Subcutaneous abdominal adipose tissue (tissue), 5 donors: ENCODE measurements around the gene ALG1L2.
"Not testable (repeated sequence)": the region's sequence is repeated elsewhere in the genome, so short reads cannot be mapped to it uniquely, and the experiment has no call there.

ENCODE experiments used
- H3K27ac ChIP-seq: one replicate; pipeline ENCODE4 v1.7.0; 2013; ENCODE audit warnings: low read depth, mild to moderate bottlenecking, inconsistent platforms, low read length, moderate library complexity
- H3K27me3 ChIP-seq, 5 donors: one replicate each; pipeline ENCODE4 v1.7.0; 2013; ENCODE audit warnings: low read length in 5 of 5, inconsistent platforms in 1 of 5; ENCODE audit not compliant: control insufficient read depth in 5 of 5, insufficient read depth in 4 of 5
- H3K36me3 ChIP-seq, 5 donors: one replicate each; pipeline ENCODE4 v1.7.0; 2013; ENCODE audit warnings: low read length in 5 of 5; ENCODE audit not compliant: control insufficient read depth in 5 of 5, insufficient read depth in 5 of 5
- H3K4me1 ChIP-seq, 5 donors: one replicate each; pipeline ENCODE4 v1.7.0; 2013; ENCODE audit warnings: low read length in 5 of 5, mild to moderate bottlenecking in 3 of 5, moderate library complexity in 1 of 5; ENCODE audit not compliant: control insufficient read depth in 5 of 5, insufficient read depth in 5 of 5
- H3K4me3 ChIP-seq, 5 donors: one replicate each; pipeline ENCODE4 v1.7.0; 2013; ENCODE audit warnings: low read length in 5 of 5, low read depth in 1 of 5
- H3K9ac ChIP-seq, 5 donors: one replicate each; pipeline ENCODE4 v1.7.0; 2013; ENCODE audit warnings: low read length in 5 of 5, mild to moderate bottlenecking in 4 of 5, moderate library complexity in 3 of 5
- H3K9me3 ChIP-seq, 5 donors: one replicate each; pipeline ENCODE4 v1.7.0; 2013; ENCODE audit warnings: low read length in 5 of 5; ENCODE audit not compliant: control insufficient read depth in 5 of 5
- donor health status: healthy.
- donor health status: healthy.
- donor health status: healthy.
- donor health status: healthy.
- donor health status: healthy.

The ALG1L2 gene

GRCh38 chr3:130081351-130081881 lies at the start of gene ALG1L2:
ALG1L2 (plus strand) TSS chr3:130081831; CDS start chr3:130082017, 186 bp downstream.
- Histone ChIP-seq H3K4me3 (no peak within 1 kb of the TSS), H3K9me3 (no peaks in the 10 kb centered on the region), H3K4me1 (peaks cover 0 to 6% (median 0%) of the 10 kb centered on the region in 5 donors), H3K27ac (no peak within 1 kb of the TSS), H3K36me3 (no peaks in the 10 kb centered on the region), H3K9ac (no peak within 1 kb of the TSS), H3K27me3 (no peaks in the 10 kb centered on the region)

GRCh38 chr3:130037126-130037815 lies 44.4 kb upstream of the ALG1L2 start:
- not testable (repeated sequence) for H3K9me3 ChIP-seq, H3K27me3 ChIP-seq, H3K4me1 ChIP-seq, H3K27ac ChIP-seq, H3K9ac ChIP-seq, H3K4me3 ChIP-seq, H3K36me3 ChIP-seq

GRCh38 chr3:130042736-130043135 lies 38.9 kb upstream of the ALG1L2 start:
- not testable (repeated sequence) for H3K4me1 ChIP-seq, H3K27ac ChIP-seq, H3K9me3 ChIP-seq, H3K4me3 ChIP-seq, H3K27me3 ChIP-seq, H3K36me3 ChIP-seq, H3K9ac ChIP-seq

DNA sequence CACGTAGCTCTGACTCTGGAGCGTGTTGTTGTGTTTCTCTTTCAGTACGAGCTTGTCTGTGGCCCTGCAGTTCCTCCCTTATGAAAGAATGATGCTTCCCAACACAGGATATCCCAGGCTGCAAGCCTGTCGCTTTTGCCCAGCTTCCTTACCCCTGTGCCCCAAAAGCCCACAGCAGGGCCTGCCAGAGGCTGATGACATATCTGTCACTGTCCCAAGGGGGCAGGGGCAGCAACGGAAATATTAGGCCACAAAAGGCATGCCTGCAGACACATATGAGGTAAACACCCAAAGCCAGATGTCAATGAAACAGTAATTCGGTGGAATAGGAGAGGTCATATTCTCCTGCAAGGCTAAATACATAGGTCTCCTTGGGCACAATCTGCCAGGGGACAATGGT lies 38.0 kb upstream of the ALG1L2 start:
- not testable (repeated sequence) for H3K27me3 ChIP-seq, H3K36me3 ChIP-seq, H3K9me3 ChIP-seq, H3K9ac ChIP-seq, H3K27ac ChIP-seq, H3K4me3 ChIP-seq, H3K4me1 ChIP-seq

- no peak overlapping the region for H3K4me3 ChIP-seq
- peaks cover 0 to 2% (median 0%) of the 10 kb centered on the region in 5 donors for H3K4me1 ChIP-seq
- no peak overlapping the region for H3K27ac ChIP-seq
- no peak overlapping the region for H3K9ac ChIP-seq
- no peaks in the 10 kb centered on the region for H3K27me3 ChIP-seq
- H3K9me3 ChIP-seq = no peaks in the 10 kb centered on the region
- no peaks in the 10 kb centered on the region for H3K36me3 ChIP-seq
Observed at GRCh38 chr3:130044370-130044769, 37.3 kb upstream of the ALG1L2 start.

DNA sequence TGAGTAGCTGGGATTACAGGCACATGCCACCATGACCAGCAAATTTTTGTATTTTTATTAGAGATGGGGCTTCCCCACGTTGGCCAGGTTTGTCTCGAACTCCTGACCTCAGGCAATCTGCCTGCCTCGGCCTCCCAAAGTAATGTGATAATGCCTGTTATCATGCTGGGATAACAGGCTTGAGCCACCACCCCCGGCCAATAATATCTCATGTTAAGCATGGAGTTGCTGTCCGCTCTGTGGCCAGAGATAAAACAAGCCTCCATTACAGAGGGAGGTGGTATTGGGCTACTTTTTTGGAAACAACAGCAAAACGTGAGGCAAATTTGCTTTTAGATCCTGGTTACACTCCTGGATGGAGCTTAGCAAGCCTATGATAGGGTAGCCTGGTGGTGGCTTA lies 32.9 kb upstream of the ALG1L2 start:
- H3K27ac ChIP-seq = no peak overlapping the region
- no peaks in the 10 kb centered on the region for H3K27me3 ChIP-seq
- H3K9ac ChIP-seq = no peak overlapping the region
- H3K4me3 ChIP-seq = no peak overlapping the region
- H3K36me3 ChIP-seq = no peaks in the 10 kb centered on the region
- H3K9me3 ChIP-seq = no peaks in the 10 kb centered on the region
- H3K4me1 ChIP-seq = peaks cover 0 to 2% (median 0%) of the 10 kb centered on the region in 5 donors

DNA sequence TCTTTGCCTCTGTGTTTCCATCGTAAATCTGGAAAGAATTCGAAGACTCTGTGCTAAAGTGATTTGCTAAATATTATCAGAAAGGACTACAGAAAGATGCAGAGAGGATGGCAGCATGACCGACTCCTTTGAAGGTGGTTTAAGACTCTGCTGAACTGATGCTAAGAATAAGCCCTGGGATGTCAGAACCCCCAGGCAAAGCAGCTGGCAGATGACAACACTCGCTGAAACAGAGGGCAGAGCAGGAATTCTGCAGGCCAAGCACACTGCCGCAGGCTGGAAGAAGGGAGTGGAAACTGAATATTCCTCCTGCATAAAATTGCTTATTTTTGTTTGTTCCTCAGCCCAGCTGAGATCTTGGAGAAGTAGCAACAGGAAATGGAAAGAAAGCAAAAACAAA lies 29.3 kb upstream of the ALG1L2 start:
- not testable (repeated sequence) for H3K27me3 ChIP-seq, H3K36me3 ChIP-seq, H3K4me1 ChIP-seq, H3K9me3 ChIP-seq, H3K27ac ChIP-seq, H3K4me3 ChIP-seq, H3K9ac ChIP-seq

DNA sequence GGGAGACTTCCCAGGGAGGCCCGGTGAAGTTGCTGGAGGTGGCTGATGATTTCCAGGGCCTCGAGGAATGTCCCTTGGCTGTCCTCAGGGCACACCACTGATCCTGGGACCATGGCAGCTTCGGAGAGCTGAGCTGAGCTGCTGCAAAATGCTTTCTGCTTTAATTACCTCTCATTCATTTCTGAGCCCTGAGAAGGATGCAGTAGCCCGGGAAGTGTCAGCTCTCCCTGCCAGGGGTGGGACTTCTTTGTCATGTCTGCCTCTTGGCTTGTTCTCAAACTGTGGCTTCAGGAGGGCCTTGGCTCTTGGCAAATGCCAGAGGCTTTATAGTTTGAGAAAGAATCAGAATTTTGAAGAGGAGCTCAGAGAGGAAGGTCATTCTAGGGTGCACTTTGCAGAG lies 28.7 kb upstream of the ALG1L2 start:
- not testable (repeated sequence) for H3K9me3 ChIP-seq, H3K36me3 ChIP-seq, H3K27ac ChIP-seq, H3K4me1 ChIP-seq, H3K4me3 ChIP-seq, H3K9ac ChIP-seq, H3K27me3 ChIP-seq

DNA sequence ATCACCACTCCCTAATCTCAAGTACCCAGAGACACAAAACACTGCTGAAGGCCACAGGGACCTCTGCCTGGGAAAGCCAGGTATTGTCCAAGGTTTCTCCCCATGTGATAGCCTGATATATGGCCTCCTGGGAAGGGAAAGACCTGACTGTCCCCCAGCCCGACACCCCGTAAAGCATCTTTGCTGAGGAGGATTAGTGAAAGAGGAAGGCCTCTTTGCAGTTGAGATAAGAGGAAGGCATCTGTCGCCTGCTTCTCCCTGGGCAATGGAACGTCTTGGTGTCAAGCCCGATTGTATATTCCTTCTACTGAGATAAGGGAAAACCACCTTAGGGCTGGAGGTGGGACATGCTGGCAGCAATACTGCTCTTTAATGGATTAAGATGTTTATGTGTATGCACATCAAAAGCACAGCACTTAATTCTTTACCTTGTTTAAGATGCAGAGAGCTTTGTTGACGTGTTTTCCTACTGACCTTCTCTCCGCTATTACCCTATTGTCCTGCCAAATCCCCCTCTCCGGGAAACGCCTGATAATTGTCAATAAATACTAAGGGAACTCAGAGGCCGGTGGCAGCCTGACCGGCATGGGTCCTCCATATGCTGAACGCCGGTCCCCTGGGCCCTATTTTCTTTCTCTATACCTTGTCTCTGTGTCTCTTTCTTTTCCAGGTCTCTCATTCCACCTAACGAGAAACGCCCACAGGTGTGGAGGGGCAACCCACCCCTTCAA lies 23.9 kb upstream of the ALG1L2 start:
- H3K4me3 ChIP-seq, H3K9ac ChIP-seq, H3K27ac ChIP-seq, H3K9me3 ChIP-seq, H3K4me1 ChIP-seq, H3K27me3 ChIP-seq, H3K36me3 ChIP-seq: not testable (repeated sequence)

DNA sequence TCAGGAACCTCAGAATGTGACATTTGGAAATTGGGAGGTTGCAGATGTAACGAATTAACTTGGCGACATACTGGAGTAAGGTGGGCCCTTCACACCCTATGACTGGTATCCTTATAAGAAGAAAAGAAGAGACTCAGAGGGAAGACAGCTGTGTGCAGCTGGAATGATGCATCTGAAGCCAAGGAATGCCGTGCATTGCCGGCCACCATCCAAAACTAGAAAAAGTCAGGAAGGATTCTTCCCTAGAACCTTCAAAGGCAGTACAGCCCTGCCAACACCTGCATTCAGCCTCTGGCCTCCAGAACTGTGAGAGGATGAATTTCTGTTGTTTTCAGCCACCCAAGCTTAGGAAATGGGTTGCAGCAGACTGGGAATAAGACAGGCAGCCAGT lies 23.4 kb upstream of the ALG1L2 start:
- H3K36me3 ChIP-seq, H3K4me3 ChIP-seq, H3K9ac ChIP-seq, H3K27ac ChIP-seq, H3K27me3 ChIP-seq, H3K9me3 ChIP-seq, H3K4me1 ChIP-seq: not testable (repeated sequence)
